A673 (cell line): ENCODE measurements around the gene NR5A2.

Source experiments
- CTCF ChIP-seq: fragments of 300-800, 200-600 bp; sonication (generic); conservative IDR thresholded peaks from 2 replicates; pipeline ENCODE4 v1.5.1; 2017; ENCODE audit warnings: low read depth, mild to moderate bottlenecking, antibody characterized with exemption, low read length, moderate library complexity, mixed read lengths
- EZH2 ChIP-seq: fragments of 200-600 bp; sonication (generic); IDR thresholded peaks from 2 replicates; pipeline ENCODE4 v1.6.1; 2017; ENCODE audit warnings: borderline replicate concordance, low read depth, mild to moderate bottlenecking, mixed read lengths, antibody characterized with exemption, low read length; ENCODE audit not compliant: poor library complexity, severe bottlenecking

- TF ChIP-seq CTCF (no peak), EZH2 (no peak)
Observed at GRCh38 chr1:200146100-200146499, 118.6 kb downstream of the NR5A2 start.
